GM18519 (cell line): ENCODE results near the gene CR2.
"Not testable (repeated sequence)": the region's sequence is repeated elsewhere in the genome, so short reads cannot be mapped to it uniquely, and the experiment has no call there.

Experiments used
- ATAC-seq: cut with Tn5 transposase; IDR thresholded peaks from one replicate; pipeline ENCODE4 v1.9.1; 2021; ENCODE audit warnings: mild to moderate bottlenecking, moderate library complexity; ENCODE audit not compliant: unreplicated experiment, low FRiP score

CR2 gene

GRCh38 chr1:207501071-207501470 is 46.9 kb downstream of the CR2 start:
- no peak for ATAC-seq

DNA sequence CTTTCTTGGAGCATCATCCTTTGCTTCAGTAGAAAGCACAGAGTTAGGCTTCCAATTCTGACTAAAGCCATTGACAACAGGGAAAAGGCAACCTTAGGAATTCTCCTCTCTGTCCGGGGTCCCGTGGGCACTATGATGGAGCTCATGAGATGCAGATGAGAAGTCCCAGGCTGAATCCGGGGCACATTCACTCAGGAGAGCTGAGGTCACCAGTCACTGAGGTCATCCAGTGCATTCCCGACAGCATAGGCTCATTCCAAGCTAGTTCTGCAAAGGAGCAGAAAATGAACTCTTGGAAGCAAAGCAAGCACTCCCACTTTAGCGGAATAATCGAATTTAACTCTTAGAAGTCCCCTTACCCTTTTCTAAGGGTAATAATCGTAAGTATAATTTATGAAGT is 48.6 kb downstream of the CR2 start:
- ATAC-seq, result no peak

- no peak for ATAC-seq
Measured at GRCh38 chr1:207503950-207504349, 49.8 kb downstream of the CR2 start.

DNA sequence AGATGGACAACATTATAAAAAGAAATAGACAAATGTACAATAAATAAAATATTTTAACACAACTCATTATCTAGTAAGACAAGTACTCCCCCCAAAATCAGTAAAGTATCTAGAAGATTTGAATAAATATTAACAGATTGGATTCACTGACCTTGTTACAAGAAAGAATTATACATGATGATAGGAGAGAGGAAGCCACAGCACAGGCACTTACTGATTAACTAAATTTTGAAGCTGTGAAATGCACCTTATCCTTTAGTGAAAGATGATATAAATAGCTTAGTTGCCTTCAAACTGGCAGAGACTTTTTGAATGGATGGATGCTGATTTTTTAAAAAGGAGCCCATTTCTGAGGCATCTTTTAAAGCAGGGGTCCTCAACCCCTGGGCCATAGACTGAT is 50.3 kb downstream of the CR2 start:
- no peak for ATAC-seq

GRCh38 chr1:207510444-207510843 is 56.3 kb downstream of the CR2 start:
- ATAC-seq, result no peak

DNA sequence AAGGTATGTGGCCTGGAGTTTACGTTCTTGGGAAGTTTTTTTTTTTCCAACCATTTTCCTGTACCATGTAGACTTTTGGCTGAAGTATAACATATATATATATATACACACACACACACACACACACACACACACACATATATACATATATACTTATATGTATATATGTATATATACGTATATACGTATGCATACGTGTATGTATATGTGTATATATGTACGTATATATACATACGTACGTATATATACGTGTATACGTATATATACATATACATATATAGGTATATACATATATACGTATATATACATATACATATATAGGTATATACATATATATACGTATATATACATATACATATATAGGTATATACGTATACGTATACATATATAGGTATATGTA is 60.8 kb downstream of the CR2 start:
- no peak for ATAC-seq

- ATAC-seq, result no peak
Measured at GRCh38 chr1:207516729-207517128, 62.6 kb downstream of the CR2 start.

- no peak for ATAC-seq
Measured at GRCh38 chr1:207518608-207519236, 64.6 kb downstream of the CR2 start.

- no peak for ATAC-seq
Measured at GRCh38 chr1:207519505-207520399, 65.6 kb downstream of the CR2 start.

GRCh38 chr1:207520400-207521345 is 66.5 kb downstream of the CR2 start:
- ATAC-seq, result not testable (repeated sequence)

- not testable (repeated sequence) for ATAC-seq
Measured at GRCh38 chr1:207525239-207525638, 71.1 kb downstream of the CR2 start.

DNA sequence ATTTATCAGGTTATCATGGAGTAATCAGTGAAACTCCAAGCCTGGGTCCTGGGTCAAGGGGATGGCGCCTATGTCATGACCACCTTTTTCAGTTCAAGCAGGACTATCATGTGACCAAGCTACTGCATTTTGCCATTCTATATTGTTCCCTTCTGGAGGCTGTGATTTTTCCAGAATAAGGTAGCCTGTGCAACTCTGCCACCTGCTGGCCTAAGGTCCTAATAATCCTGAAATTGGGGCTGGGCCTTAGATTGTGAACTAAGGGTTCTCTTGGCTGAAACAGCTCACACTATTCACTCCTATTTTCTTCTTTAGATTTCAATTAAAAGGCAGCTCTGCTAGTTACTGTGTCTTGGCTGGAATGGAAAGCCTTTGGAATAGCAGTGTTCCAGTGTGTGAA is 74.3 kb downstream of the CR2 start:
- ATAC-seq, result not testable (repeated sequence)

- ATAC-seq, result not testable (repeated sequence)
Measured at GRCh38 chr1:207536263-207536662, 82.1 kb downstream of the CR2 start.
